SJSA1 (cell line): Measurements from ENCODE around the gene FSTL4. TPM values are rescaled to one million over a fixed set of nuclear protein-coding genes. Genes with fewer than 3 reads are reported as not detected.

Experiments used
- DNase-seq, 2 experiments: peaks; one replicate each; pipeline ENCODE4 v3.0.0-alpha.2; 2015 to 2020; ENCODE audit warnings: low spot score in 2 of 2, low read depth in 1 of 2
- H3K27ac ChIP-seq: fragments of 250-450 bp; sonication (Bioruptor Pico); 2 replicates; pipeline ENCODE4 v1.5.1; 2020; ENCODE audit warnings: mild to moderate bottlenecking, moderate library complexity
- H3K27me3 ChIP-seq: fragments of 250-450 bp; sonication (Bioruptor Pico); replicated peaks from 2 replicates; pipeline ENCODE4 v1.5.1; 2020; ENCODE audit warnings: mild to moderate bottlenecking, moderate library complexity
- H3K36me3 ChIP-seq: fragments of 250-450 bp; sonication (Bioruptor Pico); 2 replicates; pipeline ENCODE4 v1.5.1; 2020; ENCODE audit warnings: mild to moderate bottlenecking
- H3K4me1 ChIP-seq: fragments of 250-450 bp; sonication (Bioruptor Pico); replicated peaks from 2 replicates; pipeline ENCODE4 v1.6.1; 2021; ENCODE audit warnings: mild to moderate bottlenecking
- H3K4me3 ChIP-seq: fragments of 250-450 bp; sonication (Bioruptor Pico); 2 replicates; pipeline ENCODE4 v1.5.1; 2020; ENCODE audit warnings: mild to moderate bottlenecking
- H3K9me3 ChIP-seq: fragments of 250-450 bp; sonication (Bioruptor Pico); replicated peaks from 2 replicates; pipeline ENCODE4 v1.5.1; 2020; ENCODE audit warnings: mild to moderate bottlenecking
- total RNA-seq: library from RNA; depleted of rRNA; stranded (reverse); fragments of >200 nt; shearing (Covaris generic); gene quantifications from 2 replicates; pipeline ENCODE4 v1.2.3, GENCODE V29; 2014

FSTL4 gene
- total RNA-seq, 1 experiment from 2014 or later: 2.1 TPM

- no peak for DNase-seq
- no peaks in the 10 kb centered on the region for H3K36me3 ChIP-seq
These were observed 143.7 kb downstream of the FSTL4 start for GRCh38 chr5:133468596-133468995.

GRCh38 chr5:133467826-133468463 is 144.4 kb downstream of the FSTL4 start:
- no peak for DNase-seq
- H3K36me3 ChIP-seq: no peaks in the 10 kb centered on the region
- H3K4me1 ChIP-seq: no peaks in the 10 kb centered on the region
- H3K4me3 ChIP-seq: no peak overlapping the region
- H3K27ac ChIP-seq: no peak overlapping the region
- H3K9me3 ChIP-seq: no peaks in the 10 kb centered on the region
- H3K27me3 ChIP-seq: peaks cover 11% of the 10 kb centered on the region; the same call in 1 of the 2 replicates

More at GRCh38 chr5:133468596-133468995, 143.7 kb downstream of the FSTL4 start:
- H3K27me3 ChIP-seq: peaks cover 12% of the 10 kb centered on the region; the same call in 1 of the 2 replicates
- H3K4me3 ChIP-seq: no peak overlapping the region
- H3K27ac ChIP-seq: no peak overlapping the region
- no peaks in the 10 kb centered on the region for H3K9me3 ChIP-seq
- no peaks in the 10 kb centered on the region for H3K4me1 ChIP-seq

GRCh38 chr5:133467335-133467779 is 145.0 kb downstream of the FSTL4 start:
- Histone ChIP-seq H3K27ac (no peak overlapping the region), H3K36me3 (no peaks in the 10 kb centered on the region), H3K27me3 (peaks cover 8% of the 10 kb centered on the region; the same call in 1 of the 2 replicates), H3K4me1 (no peaks in the 10 kb centered on the region), H3K9me3 (no peaks in the 10 kb centered on the region), H3K4me3 (no peak overlapping the region)
- no peak for DNase-seq

GRCh38 chr5:133466556-133467334 is 145.6 kb downstream of the FSTL4 start:
- Histone ChIP-seq H3K27ac (no peak overlapping the region), H3K4me3 (no peak overlapping the region), H3K9me3 (no peaks in the 10 kb centered on the region), H3K4me1 (no peaks in the 10 kb centered on the region), H3K36me3 (no peaks in the 10 kb centered on the region), H3K27me3 (peaks cover 3% of the 10 kb centered on the region; the same call in 1 of the 2 replicates)
- no peak for DNase-seq

GRCh38 chr5:133464013-133464412 is 148.3 kb downstream of the FSTL4 start:
- H3K4me1 ChIP-seq: no peaks in the 10 kb centered on the region
- H3K27ac ChIP-seq: no peak overlapping the region
- H3K4me3 ChIP-seq: no peak overlapping the region
- no peaks in the 10 kb centered on the region for H3K9me3 ChIP-seq
- H3K27me3 ChIP-seq: peaks cover 3% of the 10 kb centered on the region; the same call in 1 of the 2 replicates
- no peaks in the 10 kb centered on the region for H3K36me3 ChIP-seq
- no peak for DNase-seq

GRCh38 chr5:133461796-133462516 is 150.4 kb downstream of the FSTL4 start:
- DNase-seq: no peak
- H3K36me3 ChIP-seq: no peaks in the 10 kb centered on the region
- H3K9me3 ChIP-seq: no peaks in the 10 kb centered on the region
- H3K27me3 ChIP-seq: peaks cover 3% of the 10 kb centered on the region; the same call in 1 of the 2 replicates
- H3K4me1 ChIP-seq: no peaks in the 10 kb centered on the region
- no peak overlapping the region for H3K4me3 ChIP-seq
- H3K27ac ChIP-seq: no peak overlapping the region

- no peak overlapping the region for H3K4me3 ChIP-seq
- H3K4me1 ChIP-seq: no peaks in the 10 kb centered on the region
- DNase-seq: peak in 1 of 2 experiments; percentile 15
- H3K27ac ChIP-seq: no peak overlapping the region
- H3K36me3 ChIP-seq: no peaks in the 10 kb centered on the region
- H3K9me3 ChIP-seq: no peaks in the 10 kb centered on the region
- H3K27me3 ChIP-seq: peaks cover 3% of the 10 kb centered on the region; the same call in 1 of the 2 replicates
These were observed 152.1 kb downstream of the FSTL4 start for GRCh38 chr5:133460172-133460758.

GRCh38 chr5:133459474-133460160 is 152.7 kb downstream of the FSTL4 start:
- Histone ChIP-seq H3K4me1 (no peaks in the 10 kb centered on the region), H3K9me3 (no peaks in the 10 kb centered on the region)

GRCh38 chr5:133458435-133458834 is 153.9 kb downstream of the FSTL4 start:
- Histone ChIP-seq H3K27me3 (0 out of 2 replicates have a peak, but pooled peaks cover under 1% of the 10 kb centered on the region), H3K4me3 (no peak overlapping the region), H3K4me1 (no peaks in the 10 kb centered on the region), H3K27ac (no peak overlapping the region), H3K9me3 (no peaks in the 10 kb centered on the region), H3K36me3 (no peaks in the 10 kb centered on the region)
- no peak for DNase-seq

More at GRCh38 chr5:133459474-133460160, 152.7 kb downstream of the FSTL4 start:
- no peaks in the 10 kb centered on the region for H3K36me3 ChIP-seq
- H3K27ac ChIP-seq: no peak overlapping the region
- H3K27me3 ChIP-seq: 0 out of 2 replicates have a peak, but pooled peaks cover 3% of the 10 kb centered on the region
- H3K4me3 ChIP-seq: no peak overlapping the region
- no peak for DNase-seq

GRCh38 chr5:133457439-133458355 is 154.6 kb downstream of the FSTL4 start:
- no peaks in the 10 kb centered on the region for H3K27me3 ChIP-seq
- no peak overlapping the region for H3K4me3 ChIP-seq
- no peak overlapping the region for H3K27ac ChIP-seq
- no peaks in the 10 kb centered on the region for H3K4me1 ChIP-seq
- H3K36me3 ChIP-seq: no peaks in the 10 kb centered on the region
- no peak for DNase-seq
- H3K9me3 ChIP-seq: no peaks in the 10 kb centered on the region

- H3K36me3 ChIP-seq: no peaks in the 10 kb centered on the region
- no peak for DNase-seq
- H3K4me3 ChIP-seq: no peak overlapping the region
- H3K4me1 ChIP-seq: no peaks in the 10 kb centered on the region
- H3K9me3 ChIP-seq: no peaks in the 10 kb centered on the region
- H3K27me3 ChIP-seq: peaks cover 6% of the 10 kb centered on the region; the same call in 1 of the 2 replicates
- H3K27ac ChIP-seq: no peak overlapping the region
These were observed 155.4 kb downstream of the FSTL4 start for GRCh38 chr5:133456933-133457402.

- H3K27me3 ChIP-seq: peaks cover 6% of the 10 kb centered on the region; the same call in 1 of the 2 replicates
- no peak overlapping the region for H3K27ac ChIP-seq
- H3K4me1 ChIP-seq: no peaks in the 10 kb centered on the region
- no peaks in the 10 kb centered on the region for H3K36me3 ChIP-seq
- DNase-seq: no peak
- H3K4me3 ChIP-seq: no peak overlapping the region
- no peaks in the 10 kb centered on the region for H3K9me3 ChIP-seq
These were observed 156.7 kb downstream of the FSTL4 start for GRCh38 chr5:133455676-133456075.
